Measurements from ENCODE around the gene LCA5.
"Not testable (repeated sequence)": the region's sequence is repeated elsewhere in the genome, so short reads cannot be mapped to it uniquely, and the experiment has no call there.

Gene LCA5

GRCh38 chr6:79536585-79536953 lies 661 bp downstream of the LCA5 start:
- DNase-seq, result peak; percentile 52

DNA sequence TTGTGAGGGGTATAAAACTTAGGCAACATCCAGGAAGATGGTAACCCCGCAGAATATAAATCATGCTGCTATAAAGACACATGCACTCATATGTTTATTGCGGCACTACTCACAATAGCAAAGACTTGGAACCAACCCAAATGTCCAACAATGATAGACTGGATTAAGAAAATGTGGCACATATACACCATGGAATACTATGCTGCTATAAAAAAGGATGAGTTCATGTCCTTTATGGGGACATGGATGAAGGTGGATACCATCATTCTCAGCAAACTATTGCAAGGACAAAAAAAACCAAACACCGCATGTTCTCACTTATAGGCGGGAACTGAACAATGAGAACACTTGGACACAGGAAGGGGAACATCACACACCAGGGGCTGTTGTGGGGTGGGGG lies 7.7 kb downstream of the LCA5 start:
- DNase-seq, result not testable (repeated sequence)

GRCh38 chr6:79526897-79527296 lies 10.3 kb downstream of the LCA5 start:
- no peak for DNase-seq

- DNase-seq, result no peak
Measured at GRCh38 chr6:79525272-79526100, 11.7 kb downstream of the LCA5 start.

GRCh38 chr6:79524065-79524464 lies 13.2 kb downstream of the LCA5 start:
- DNase-seq, result no peak

DNA sequence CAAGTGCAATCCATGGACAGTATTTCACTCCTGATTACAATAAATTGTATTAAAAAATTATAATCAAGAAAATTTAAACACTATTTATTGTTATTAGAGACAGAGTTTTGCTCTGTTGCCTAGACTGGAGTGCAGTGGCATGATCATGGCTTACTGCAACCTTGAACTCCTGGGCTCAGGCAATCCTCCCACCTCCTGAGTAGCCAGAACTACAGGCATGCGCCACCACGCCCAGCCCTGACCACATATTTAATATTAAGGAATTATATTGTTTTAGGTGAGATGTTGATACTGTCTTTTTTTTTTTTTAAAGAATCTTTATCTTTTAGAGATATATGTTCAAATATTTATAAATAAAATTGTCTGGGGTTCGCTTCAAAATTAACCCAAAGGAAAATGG lies 14.6 kb downstream of the LCA5 start:
- no peak for DNase-seq

DNA sequence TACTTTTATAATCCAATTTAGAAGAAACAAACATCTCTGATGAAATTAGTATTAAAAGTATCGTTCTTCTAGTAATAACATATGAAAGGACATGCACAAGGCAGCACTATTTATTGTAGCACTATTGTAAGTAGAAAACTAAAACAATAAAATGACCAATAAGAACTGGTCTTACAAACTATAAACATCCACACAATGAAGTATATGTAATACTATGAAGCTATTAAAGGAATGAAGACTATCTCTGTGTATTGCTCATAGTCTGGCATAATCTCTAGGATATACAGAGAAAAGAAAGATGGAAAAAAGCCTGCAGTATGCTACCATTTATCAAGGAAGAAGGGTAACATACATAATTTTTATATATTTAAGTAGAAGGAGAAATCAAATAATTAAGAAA lies 16.7 kb downstream of the LCA5 start:
- DNase-seq, result no peak

GRCh38 chr6:79518842-79519241 lies 18.4 kb downstream of the LCA5 start:
- DNase-seq, result no peak

GRCh38 chr6:79515436-79515835 lies 21.8 kb downstream of the LCA5 start:
- no peak for DNase-seq

- no peak for DNase-seq
Measured at GRCh38 chr6:79513111-79513510, 24.1 kb downstream of the LCA5 start.

DNA sequence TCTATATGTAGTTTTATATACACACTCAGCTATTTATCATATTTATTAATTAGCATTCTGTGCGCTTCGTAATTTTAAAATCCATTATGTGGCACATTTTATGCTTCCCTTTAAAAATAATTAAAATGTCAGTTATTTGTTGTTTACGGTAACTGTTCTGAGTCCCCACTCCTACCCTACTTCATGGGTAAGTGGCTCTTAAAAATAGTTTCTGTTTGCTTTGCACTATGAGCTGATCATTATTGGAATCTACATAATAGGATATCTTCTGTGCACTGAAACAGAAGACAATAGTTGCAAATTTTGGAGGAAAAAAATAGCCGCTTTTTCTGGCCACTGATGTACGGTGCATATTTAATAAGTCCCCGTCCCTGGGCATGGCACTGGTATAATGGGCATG lies 25.2 kb downstream of the LCA5 start:
- peak; percentile 60 for DNase-seq

GRCh38 chr6:79510707-79511106 lies 26.5 kb downstream of the LCA5 start:
- DNase-seq, result no peak

- DNase-seq, result no peak
Measured at GRCh38 chr6:79506251-79506650, 31.0 kb downstream of the LCA5 start.

GRCh38 chr6:79504372-79504771 lies 32.9 kb downstream of the LCA5 start:
- no peak for DNase-seq

GRCh38 chr6:79498842-79499241 lies 38.4 kb downstream of the LCA5 start:
- no peak for DNase-seq

DNA sequence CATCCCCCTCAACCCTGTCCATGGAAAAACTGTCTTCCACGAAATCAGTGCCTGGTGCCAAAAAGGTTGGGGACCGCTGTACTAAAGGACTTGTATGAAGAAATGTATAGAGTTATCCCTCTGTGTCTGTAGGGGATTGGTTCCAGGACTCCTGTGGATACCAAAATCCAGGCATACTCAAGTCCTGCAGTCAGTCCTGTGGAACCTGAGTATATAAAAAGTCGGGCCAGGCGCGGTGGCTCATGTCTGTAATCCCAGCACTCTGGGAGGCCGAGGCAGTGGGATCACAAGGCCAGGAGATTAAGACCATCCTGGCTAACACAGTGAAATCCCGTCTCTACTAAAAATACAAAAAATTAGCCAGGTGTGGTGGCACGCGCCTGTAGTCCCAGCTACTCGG lies 42.0 kb downstream of the LCA5 start:
- DNase-seq, result no peak

DNA sequence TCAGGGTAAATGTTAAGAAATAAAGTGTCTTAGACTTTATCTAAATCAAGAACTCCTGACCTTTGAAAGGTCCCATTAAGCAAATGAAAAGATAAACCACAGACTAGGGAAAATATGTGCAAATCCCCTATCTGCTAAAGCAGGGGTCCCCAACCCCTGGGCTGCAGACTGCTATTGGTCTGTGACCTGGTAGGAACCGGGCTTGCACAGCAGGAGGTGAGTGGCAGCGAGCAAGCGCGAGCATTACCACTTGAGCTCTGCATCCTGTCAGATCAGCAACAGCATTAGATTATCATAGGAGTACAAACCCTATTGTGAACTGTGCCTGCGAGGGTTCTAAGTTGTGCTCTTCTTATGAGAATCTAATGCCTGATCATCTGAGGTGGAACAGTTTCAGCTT lies 42.4 kb downstream of the LCA5 start:
- DNase-seq, result peak; percentile 31

- DNase-seq, result no peak
Measured at GRCh38 chr6:79470728-79471127, 66.5 kb downstream of the LCA5 start.

DNA sequence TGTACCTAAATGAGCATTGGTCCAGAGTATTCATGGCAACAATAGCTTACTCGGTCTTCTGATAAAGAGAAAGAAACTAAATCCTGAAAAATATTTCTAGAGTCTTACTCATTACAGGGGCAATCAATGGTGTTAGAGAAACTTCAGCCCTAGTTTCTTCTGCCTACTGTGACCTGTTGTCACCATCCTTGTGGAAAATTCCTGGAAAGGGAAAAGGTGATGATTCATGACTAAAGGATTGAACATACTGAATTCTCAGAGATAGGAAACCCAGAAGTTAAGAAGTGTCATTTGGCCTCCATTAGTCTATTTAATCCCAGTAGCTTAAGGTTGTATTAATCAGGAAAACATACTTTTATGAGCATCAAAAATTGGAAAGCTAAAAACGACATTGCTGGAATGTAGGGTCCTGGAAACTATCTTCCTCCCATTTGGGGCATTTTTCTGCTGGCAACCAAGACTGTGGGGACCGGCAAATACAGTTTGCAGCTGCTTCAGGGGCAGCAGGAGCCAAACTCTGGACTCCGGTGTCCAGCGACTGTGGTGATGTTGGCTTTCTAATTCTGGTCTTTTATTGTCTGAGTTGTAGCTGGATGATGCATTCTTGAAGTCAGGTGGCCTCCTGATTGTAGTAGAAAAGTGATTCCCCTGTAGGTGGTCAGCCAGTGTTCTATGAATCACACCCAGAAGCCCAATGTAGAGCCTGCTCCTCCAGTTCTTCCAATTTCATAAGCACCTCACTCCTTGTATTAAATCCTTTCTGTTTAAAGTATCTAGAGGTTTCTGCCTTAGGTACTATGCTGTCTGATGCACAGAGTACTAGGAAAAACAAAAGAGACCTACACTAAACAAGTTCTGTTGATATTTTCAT lies 67.6 kb downstream of the LCA5 start:
- DNase-seq, result no peak

DNA sequence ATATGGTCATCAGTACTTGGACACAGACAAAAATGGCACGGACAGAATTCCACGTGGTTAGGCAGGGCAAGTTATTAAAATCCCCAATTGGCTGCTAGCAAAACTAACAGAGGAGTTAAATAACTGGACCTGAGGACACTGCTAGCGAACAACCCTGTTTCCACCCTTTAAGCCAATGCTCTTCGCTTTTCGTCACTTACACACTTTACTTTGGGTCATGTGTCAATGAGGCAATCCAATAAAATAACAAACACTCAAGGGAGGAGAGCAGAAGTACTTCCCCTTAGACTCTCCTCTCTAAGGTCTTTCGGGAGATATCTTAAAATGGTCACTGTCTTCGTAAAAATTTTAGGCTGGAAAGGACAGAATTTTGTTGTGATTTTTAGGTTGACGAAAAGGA lies 68.6 kb downstream of the LCA5 start:
- peak; percentile 66 for DNase-seq

DNA sequence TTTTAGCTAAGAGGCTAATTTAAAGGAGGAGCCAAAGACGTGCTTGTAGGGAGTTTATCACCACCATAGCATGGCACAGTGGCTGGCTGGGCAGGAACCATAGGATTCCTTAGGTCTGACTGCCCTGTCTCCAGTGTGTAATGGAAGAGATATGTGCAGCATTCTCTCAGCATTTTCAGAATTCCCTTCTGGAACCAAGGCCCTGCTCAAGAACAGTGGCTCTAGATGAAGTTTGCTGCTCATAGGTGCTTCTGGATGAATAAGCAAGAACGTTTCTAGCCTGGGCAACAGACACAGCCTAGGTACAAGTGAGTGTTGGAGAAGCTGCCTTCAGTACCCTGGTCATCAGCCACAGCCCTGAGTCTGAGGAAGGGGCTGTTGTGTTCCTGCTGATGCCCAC lies 69.1 kb downstream of the LCA5 start:
- DNase-seq, result no peak

GRCh38 chr6:79467716-79468115 lies 69.5 kb downstream of the LCA5 start:
- DNase-seq, result peak; percentile 57

DNA sequence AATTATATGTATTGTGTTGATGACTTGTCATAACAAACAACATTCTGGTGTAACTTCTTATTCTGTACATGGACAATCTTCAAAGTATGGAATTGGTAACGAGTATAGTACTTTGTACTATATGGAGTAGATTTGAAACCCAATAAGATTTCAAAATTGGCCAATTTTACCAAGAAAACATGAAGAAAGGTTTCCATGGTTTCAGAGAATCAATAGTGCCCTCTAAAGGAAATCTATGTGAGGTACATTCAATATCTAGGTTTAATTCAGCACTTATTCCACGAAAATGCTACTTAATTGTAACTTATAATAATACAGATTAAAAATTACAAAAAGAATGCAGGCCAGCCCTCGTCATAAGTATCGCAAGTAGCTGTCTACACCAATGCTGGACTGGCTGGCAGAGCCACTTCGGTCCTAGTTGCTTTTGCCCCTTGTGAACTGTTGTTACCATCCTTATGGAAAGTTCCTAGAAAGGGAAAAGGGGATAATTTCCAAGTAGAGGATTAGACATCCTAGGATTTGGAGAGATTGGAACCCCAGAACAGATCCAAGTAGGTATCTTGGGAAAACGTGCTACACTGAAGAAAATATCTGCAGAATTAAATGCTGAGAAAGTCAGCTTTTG lies 70.9 kb downstream of the LCA5 start:
- DNase-seq, result peak; percentile 41

DNA sequence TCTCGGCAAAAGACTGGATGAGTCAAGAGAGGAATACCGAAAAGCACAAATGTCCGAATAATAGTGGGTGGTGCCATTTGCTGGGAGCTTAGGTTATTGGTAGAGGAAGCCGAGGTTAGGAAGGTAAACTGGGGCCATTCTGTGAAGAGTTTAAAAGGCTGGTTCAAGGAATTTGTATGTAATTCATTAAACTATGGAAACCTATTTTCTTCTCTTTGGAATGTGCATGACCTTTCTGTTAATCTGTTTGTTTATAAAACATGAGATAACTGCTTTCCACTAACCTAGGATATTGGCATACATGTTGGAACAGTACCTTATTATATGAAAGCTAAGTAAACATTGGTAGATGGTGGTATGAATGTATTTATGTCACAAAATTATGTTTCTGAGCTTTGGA lies 71.8 kb downstream of the LCA5 start:
- DNase-seq, result no peak
